ENCODE measurements around the gene GPR157.

GRCh38 chr1:9119745-9120144 lies 9.2 kb downstream of the GPR157 start:
- TF ChIP-seq CTCF (IDR thresholded peaks at IDR 0.05), result no peak
- TF ChIP-seq EZH2 (IDR thresholded peaks at IDR 0.05), result no peak
- no peak for TF ChIP-seq EZH2phosphoT487 (IDR thresholded peaks at IDR 0.05)
